ENCODE results near the gene LRRN1.

- TF ChIP-seq CTCF (IDR thresholded peaks at IDR 0.05; ENCODE audit: insufficient read depth, low read length, poor library complexity, severe bottlenecking) (no peak), EZH2phosphoT487 (conservative IDR thresholded peaks at IDR 0.05; ENCODE audit: low read length) (no peak)
These were observed 52.5 kb downstream of the LRRN1 start for GRCh38 chr3:3851621-3852323.
